Adrenal gland (tissue), 12 donors: ENCODE results near the gene CEACAM18. TPM values are rescaled to one million over a fixed set of nuclear protein-coding genes. Genes with fewer than 3 reads are reported as not detected.

Experiments
- DNase-seq, 7 donors: peaks; one replicate each; pipeline ENCODE4 v3.0.0-alpha.2; 2019 to 2020
- H3K27ac ChIP-seq, 5 donors: fragments of 200-600 bp; sonication (generic) in 4 of 5; 1 replicate in 3 of 5; 2 replicates in 2 of 5; pipeline versions ENCODE4 v1.5.1 to v1.8.0; 2016 to 2020; ENCODE audit warnings: mild to moderate bottlenecking in 1 of 5
- H3K27me3 ChIP-seq: fragments of 200-600 bp; 2 replicates; pipeline ENCODE4 v1.8.0; 2021
- H3K36me3 ChIP-seq, 2 donors: fragments of 200-600 bp; replicated peaks in 1 of 2; 1 replicate in 1 of 2; 2 replicates in 1 of 2; pipeline versions ENCODE4 v1.5.1 to v1.8.0; 2018 to 2022
- H3K4me1 ChIP-seq, 2 donors: fragments of 200-600 bp; replicated peaks in 1 of 2; 1 replicate in 1 of 2; 2 replicates in 1 of 2; pipeline versions ENCODE4 v1.5.1 to v1.8.0; 2018 to 2021
- H3K4me3 ChIP-seq, 4 donors: fragments of 200-600 bp; sonication (generic) in 3 of 4; one replicate each; pipeline ENCODE4 v1.5.1; 2016 to 2018
- H3K9me3 ChIP-seq, 3 donors: fragments of 200-600 bp; sonication (generic) in 1 of 3; replicated peaks in 1 of 3; 1 replicate in 2 of 3; 2 replicates in 1 of 3; pipeline versions ENCODE4 v1.5.1 to v1.8.0; 2016 to 2021
- POLR2A ChIP-seq, 2 donors: fragments of 450-650 bp; IDR thresholded peaks; one replicate each; pipeline ENCODE4 v1.6.1; 2017; ENCODE audit warnings: antibody characterized with exemption in 2 of 2, mild to moderate bottlenecking in 2 of 2, moderate library complexity in 1 of 2
- WGBS, 4 donors: extraction: QIAGEN DNeasy Blood & Tissue Kit in 2 of 4; methylation state at CpG; one replicate each; pipeline versions ENCODE4 v1.1.5 to v1.1.7; 2013 to 2017; 5-methylcytosine and 5-hydroxymethylcytosine counted together
- intact Hi-C, 2 donors: fragments of 100-400 bp; cut with DNase I; formaldehyde crosslinking; loops; one replicate each; pipeline versions ENCODE4 v1.14.1 to v1.15.0; 2022 to 2023
- polyA plus RNA-seq, 3 donors: library from polyadenylated mRNA; stranded (reverse); fragments of 200-250 nt in 2 of 3; fragments of 350-450 nt in 1 of 3; fragmentation: Illumina TruSeq in 1 of 3; extraction: RNeasy Lipid Tissue Mini Kit (QIAGEN cat#74804) in 1 of 3; gene quantifications; one replicate each; pipeline ENCODE4 v1.2.3, GENCODE V29; 2013 to 2014
- total RNA-seq, 9 donors: library from RNA; depleted of rRNA in 4 of 9; stranded (reverse); fragments of >200 nt in 4 of 9; fragments of 120-200 nt in 1 of 9; fragmentation: NEBNext Ultra II Directional in 1 of 9; extraction: Animal tissue kit (Norgen Biotek cat#: 25700) in 1 of 9; gene quantifications; one replicate each; pipeline versions ENCODE4 v1.1.0 to v1.2.4, GENCODE V29; 2013 to 2023
- TF ChIP-seq, protein P1 (sequence below), 6 experiments: fragments of 450-650 bp in 4 of 6; fragments of 200-600 bp in 2 of 6; sonication (generic) in 1 of 6; IDR thresholded peaks; 1 replicate in 5 of 6; 2 replicates in 1 of 6; pipeline versions ENCODE4 v1.5.1 to v1.8.0; 2016 to 2021; ENCODE audit warnings: antibody characterized with exemption in 6 of 6, mild to moderate bottlenecking in 2 of 6, moderate library complexity in 1 of 6
- donor health status: healthy with polysubstance abuse.
- donor health status: Bipolar disorder and iron deficiency.
- donor health status: DM: yes; HTN: yes; CAD: no.
- donor health status: DM: no; HTN: no; CAD: no.
- donor health status: DM: no; HTN: no; CAD: no.
- donor health status: DM: yes; HTN: yes; CAD: no.

CEACAM18 gene
- total and polyA plus RNA-seq, 12 donors, result not detected

DNA sequence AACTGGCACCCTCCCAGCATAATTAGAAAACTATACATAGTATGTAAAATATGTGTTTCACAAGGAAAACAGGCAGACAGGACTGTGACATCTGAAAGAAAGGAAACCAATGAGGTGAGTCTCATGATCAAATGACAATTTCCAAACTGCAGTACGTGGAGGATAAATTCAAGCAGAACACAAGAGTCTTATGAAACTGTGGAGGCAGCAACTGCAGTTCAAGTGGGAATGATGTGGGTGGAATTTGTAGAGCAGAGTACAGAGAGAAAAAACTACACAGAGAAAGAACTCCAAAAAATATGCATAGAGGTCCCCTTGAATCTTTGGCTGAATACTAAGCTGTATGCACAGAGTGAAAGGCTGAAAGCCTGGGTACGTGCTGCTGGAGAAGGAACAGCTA lies 43.4 kb downstream of the CEACAM18 start:
- no peak overlapping the region for H3K4me3 ChIP-seq
- intact Hi-C loops, result no loop called here
- H3K27me3 ChIP-seq, result peaks cover 11% of the 10 kb centered on the region
- H3K4me1 ChIP-seq, result no peaks in the 10 kb centered on the region
- H3K9me3 ChIP-seq, result peaks cover 0 to 5% (median 0%) of the 10 kb centered on the region in 3 donors
- no peak overlapping the region for H3K27ac ChIP-seq
- WGBS, 4 donors, result 40 to 55% (median 45%) methylated on average over 2 of the region's 2 CpGs
- no peak for TF ChIP-seq POLR2A (IDR thresholded peaks at IDR 0.05)
- TF ChIP-seq, protein P1, sequence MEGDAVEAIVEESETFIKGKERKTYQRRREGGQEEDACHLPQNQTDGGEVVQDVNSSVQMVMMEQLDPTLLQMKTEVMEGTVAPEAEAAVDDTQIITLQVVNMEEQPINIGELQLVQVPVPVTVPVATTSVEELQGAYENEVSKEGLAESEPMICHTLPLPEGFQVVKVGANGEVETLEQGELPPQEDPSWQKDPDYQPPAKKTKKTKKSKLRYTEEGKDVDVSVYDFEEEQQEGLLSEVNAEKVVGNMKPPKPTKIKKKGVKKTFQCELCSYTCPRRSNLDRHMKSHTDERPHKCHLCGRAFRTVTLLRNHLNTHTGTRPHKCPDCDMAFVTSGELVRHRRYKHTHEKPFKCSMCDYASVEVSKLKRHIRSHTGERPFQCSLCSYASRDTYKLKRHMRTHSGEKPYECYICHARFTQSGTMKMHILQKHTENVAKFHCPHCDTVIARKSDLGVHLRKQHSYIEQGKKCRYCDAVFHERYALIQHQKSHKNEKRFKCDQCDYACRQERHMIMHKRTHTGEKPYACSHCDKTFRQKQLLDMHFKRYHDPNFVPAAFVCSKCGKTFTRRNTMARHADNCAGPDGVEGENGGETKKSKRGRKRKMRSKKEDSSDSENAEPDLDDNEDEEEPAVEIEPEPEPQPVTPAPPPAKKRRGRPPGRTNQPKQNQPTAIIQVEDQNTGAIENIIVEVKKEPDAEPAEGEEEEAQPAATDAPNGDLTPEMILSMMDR (IDR thresholded peaks at IDR 0.05), result no peak
- no peak for DNase-seq
- H3K36me3 ChIP-seq, result no peaks in the 10 kb centered on the region

DNA sequence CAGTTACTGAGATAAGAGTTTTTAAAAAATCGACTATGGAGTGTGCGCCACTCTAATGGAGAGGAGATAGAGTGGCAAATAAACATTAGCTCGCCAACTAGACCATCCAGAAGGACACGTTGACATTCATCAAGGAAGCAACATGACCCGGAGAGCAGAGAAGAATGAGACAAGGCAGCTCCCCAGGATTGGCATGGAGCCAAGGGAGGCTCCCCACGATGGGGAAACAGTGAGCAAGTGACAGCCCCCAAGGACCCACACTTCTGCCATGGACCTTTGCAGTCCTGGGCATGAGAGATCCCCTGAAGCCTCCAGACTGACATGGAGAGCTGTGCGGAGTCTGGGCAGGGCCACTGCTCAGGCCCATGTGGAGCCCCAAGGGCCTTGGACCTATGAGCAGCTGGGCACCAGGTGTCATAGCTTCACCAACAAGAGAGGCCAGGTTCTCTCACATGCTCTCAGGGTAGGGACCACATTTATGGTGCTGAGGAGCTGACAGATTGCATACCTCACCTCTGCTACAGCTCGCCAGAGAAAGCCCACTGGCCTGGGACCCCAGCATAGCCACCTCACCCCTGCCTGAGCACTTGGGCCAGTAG lies 46.4 kb downstream of the CEACAM18 start:
- DNase-seq, result no peak
- WGBS, 4 donors, result 54 to 72% (median 67%) methylated on average over 7 to 8 of the region's 8 CpGs
- Histone ChIP-seq H3K4me3 (no peak overlapping the region), H3K27ac (no peak overlapping the region), H3K36me3 (no peaks in the 10 kb centered on the region), H3K27me3 (peaks cover 3% of the 10 kb centered on the region), H3K4me1 (no peaks in the 10 kb centered on the region), H3K9me3 (no peaks in the 10 kb centered on the region)
- no peak for TF ChIP-seq POLR2A (IDR thresholded peaks at IDR 0.05)
- TF ChIP-seq, protein P1 (IDR thresholded peaks at IDR 0.05), result no peak
- intact Hi-C loops, result no loop called here

DNA sequence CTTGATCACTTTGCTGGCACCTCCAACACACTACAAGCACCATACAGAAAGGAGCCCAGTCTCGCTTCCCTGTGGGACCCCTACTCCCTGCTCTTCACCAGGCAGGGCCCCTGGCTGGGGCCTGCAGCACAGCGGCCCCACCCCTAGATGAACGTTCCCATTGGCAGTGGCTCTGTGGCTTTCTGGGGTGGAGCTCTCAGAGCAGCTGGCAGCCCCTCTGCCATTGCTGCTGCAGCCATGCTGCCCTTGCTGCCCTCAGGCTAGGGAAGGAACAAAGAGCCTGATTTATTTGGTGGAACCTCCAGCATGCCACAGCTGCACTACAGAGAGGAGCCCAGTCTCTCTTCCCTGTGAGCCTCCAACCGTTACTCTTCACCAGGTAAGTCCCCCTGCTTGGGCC lies 47.3 kb downstream of the CEACAM18 start:
- TF ChIP-seq, protein P1 (IDR thresholded peaks at IDR 0.05), result no peak
- no peak for TF ChIP-seq POLR2A (IDR thresholded peaks at IDR 0.05)
- 41 to 77% (median 45%) methylated on average over 2 to 4 of the region's 4 CpGs for WGBS, 4 donors
- no peak for DNase-seq

DNA sequence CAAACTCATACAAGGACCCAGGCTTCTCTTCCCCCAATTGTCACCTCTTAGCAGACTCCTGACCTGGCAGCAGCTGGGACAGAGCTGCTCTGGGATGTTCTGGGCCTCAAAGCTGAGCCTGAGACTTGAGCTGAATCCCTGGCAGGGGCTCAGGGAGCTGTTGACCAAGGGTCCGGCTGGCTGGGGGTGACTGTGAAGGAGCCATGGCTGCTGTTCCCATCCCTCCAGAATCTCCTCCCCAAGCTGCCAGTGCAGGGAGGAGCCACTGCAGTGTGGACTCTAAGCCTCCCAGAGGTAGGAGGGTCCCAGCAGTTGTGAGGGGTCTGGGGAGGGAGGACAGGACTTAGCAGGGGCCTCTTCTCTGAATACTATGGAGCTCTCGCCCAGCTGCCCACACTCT lies 51.0 kb downstream of the CEACAM18 start:
- no peak for TF ChIP-seq POLR2A (IDR thresholded peaks at IDR 0.05)
- TF ChIP-seq, protein P1 (IDR thresholded peaks at IDR 0.05), result no peak
- H3K36me3 ChIP-seq, result no peaks in the 10 kb centered on the region
- no peaks in the 10 kb centered on the region for H3K4me1 ChIP-seq
- H3K27ac ChIP-seq, result no peak overlapping the region
- 74 to 79% (median 76%) methylated on average over 2 of the region's 2 CpGs; no CpG with 5 or more reads in 1 of the 4 donors for WGBS, 4 donors
- H3K27me3 ChIP-seq, result no peaks in the 10 kb centered on the region
- DNase-seq, result no peak
- H3K4me3 ChIP-seq, result no peak overlapping the region
- no peaks in the 10 kb centered on the region for H3K9me3 ChIP-seq
- intact Hi-C loops, result no loop called here

More for the DNA sequence above, 47.3 kb downstream of the CEACAM18 start:
- no peak overlapping the region for H3K27ac ChIP-seq
- no peaks in the 10 kb centered on the region for H3K4me1 ChIP-seq
- no peaks in the 10 kb centered on the region for H3K9me3 ChIP-seq
- H3K36me3 ChIP-seq, result no peaks in the 10 kb centered on the region
- intact Hi-C loops, result no loop called here
- H3K27me3 ChIP-seq, result peaks cover 3% of the 10 kb centered on the region
- no peak overlapping the region for H3K4me3 ChIP-seq
